ENCODE measurements around the gene POPDC2. TPM values are rescaled to one million over a fixed set of nuclear protein-coding genes. Genes with fewer than 3 reads are reported as not detected.

Gene POPDC2
- total RNA-seq, 1 experiment from 2014 or later, result 0.77 TPM

GRCh38 chr3:119619094-119619493 lies 41.3 kb downstream of the POPDC2 start:
- H3K36me3 ChIP-seq (ENCODE audit: control insufficient read depth, insufficient read depth, low read length), result no peaks in the 10 kb centered on the region
- H3K4me1 ChIP-seq, result no peaks in the 10 kb centered on the region
- H3K27me3 Mint-ChIP-seq (ENCODE audit: insufficient read depth, unreplicated experiment), result peaks cover 4% of the 10 kb centered on the region
- H3K9me3 ChIP-seq, result no peaks in the 10 kb centered on the region
- H3K4me3 ChIP-seq (ENCODE audit: low read depth, low read length), result no peak overlapping the region
- H3K27ac Mint-ChIP-seq (ENCODE audit: unreplicated experiment), result no peak overlapping the region
- DNase-seq, result no peak
- no TSS peak for BruUV-seq (replicated peaks)
- POLR2A ChIA-PET, result no interaction called here
- H3K36me3 Mint-ChIP-seq (ENCODE audit: insufficient read depth, unreplicated experiment), result no peaks in the 10 kb centered on the region
- H3K9me3 Mint-ChIP-seq (ENCODE audit: unreplicated experiment), result no peaks in the 10 kb centered on the region
- intact Hi-C loops (cut with micrococcal nuclease; ENCODE audit: unreplicated experiment), result loop anchor here (5.0 kb wide), 1 partner anchor 58 kb away; the partner anchor contains the start of gene COX17
- no peaks in the 10 kb centered on the region for H3K27me3 ChIP-seq (replicated peaks; ENCODE audit: control insufficient read depth, insufficient read depth, low read length)
- H3K4me1 Mint-ChIP-seq (ENCODE audit: low read depth, unreplicated experiment), result no peaks in the 10 kb centered on the region
- no peak for TF ChIP-seq CTCF (IDR thresholded peaks at IDR 0.05; ENCODE audit: insufficient read depth in 1 of 2, low read depth in 1 of 2, low read length in 1 of 2, severe bottlenecking in 1 of 2, unreplicated experiment in 1 of 2)
- CTCF ChIA-PET, result no interaction called here
- H3K4me3 Mint-ChIP-seq (ENCODE audit: unreplicated experiment), result no peak overlapping the region

GRCh38 chr3:119616056-119616455 lies 44.3 kb downstream of the POPDC2 start:
- intact Hi-C loops (cut with micrococcal nuclease; ENCODE audit: unreplicated experiment), result loop anchor here (5.0 kb wide), 1 partner anchor 61 kb away; the partner anchor contains the start of gene COX17
- CTCF ChIA-PET, result interaction anchor here (0.5 kb wide), 1 partner anchor 56 kb away, joined by 3 read pairs; no protein-coding TSS in a partner anchor

GRCh38 chr3:119613872-119614271 lies 46.5 kb downstream of the POPDC2 start:
- no peak overlapping the region for H3K4me3 Mint-ChIP-seq (ENCODE audit: unreplicated experiment)
- POLR2A ChIA-PET, result no interaction called here
- H3K4me1 ChIP-seq, result no peaks in the 10 kb centered on the region
- H3K4me3 ChIP-seq (ENCODE audit: low read depth, low read length), result no peak overlapping the region
- H3K36me3 ChIP-seq (ENCODE audit: control insufficient read depth, insufficient read depth, low read length), result no peaks in the 10 kb centered on the region
- no TSS peak for BruUV-seq (replicated peaks)
- CTCF ChIA-PET, result no interaction called here
- H3K4me1 Mint-ChIP-seq (ENCODE audit: low read depth, unreplicated experiment), result peaks cover 7% of the 10 kb centered on the region
- no peaks in the 10 kb centered on the region for H3K9me3 ChIP-seq
- no peak overlapping the region for H3K27ac Mint-ChIP-seq (ENCODE audit: unreplicated experiment)
- no peak for DNase-seq
- H3K36me3 Mint-ChIP-seq (ENCODE audit: insufficient read depth, unreplicated experiment), result no peaks in the 10 kb centered on the region
- TF ChIP-seq CTCF (IDR thresholded peaks at IDR 0.05; ENCODE audit: insufficient read depth in 1 of 2, low read depth in 1 of 2, low read length in 1 of 2, severe bottlenecking in 1 of 2, unreplicated experiment in 1 of 2), result no peak
- H3K27me3 ChIP-seq (replicated peaks; ENCODE audit: control insufficient read depth, insufficient read depth, low read length), result no peaks in the 10 kb centered on the region
- H3K27me3 Mint-ChIP-seq (ENCODE audit: insufficient read depth, unreplicated experiment), result peaks cover 4% of the 10 kb centered on the region
- H3K9me3 Mint-ChIP-seq (ENCODE audit: unreplicated experiment), result no peaks in the 10 kb centered on the region
- intact Hi-C loops (cut with micrococcal nuclease; ENCODE audit: unreplicated experiment), result no loop called here

More at GRCh38 chr3:119616056-119616455, 44.3 kb downstream of the POPDC2 start:
- TF ChIP-seq CTCF (IDR thresholded peaks at IDR 0.05; ENCODE audit: insufficient read depth in 1 of 2, low read depth in 1 of 2, low read length in 1 of 2, severe bottlenecking in 1 of 2, unreplicated experiment in 1 of 2), result no peak
- no peak overlapping the region for H3K27ac Mint-ChIP-seq (ENCODE audit: unreplicated experiment)
- H3K36me3 Mint-ChIP-seq (ENCODE audit: insufficient read depth, unreplicated experiment), result no peaks in the 10 kb centered on the region
- no peaks in the 10 kb centered on the region for H3K4me1 Mint-ChIP-seq (ENCODE audit: low read depth, unreplicated experiment)
- Histone ChIP-seq H3K27me3 (replicated peaks; ENCODE audit: control insufficient read depth, insufficient read depth, low read length) (no peaks in the 10 kb centered on the region), H3K4me1 (no peaks in the 10 kb centered on the region), H3K4me3 (ENCODE audit: low read depth, low read length) (no peak overlapping the region), H3K36me3 (ENCODE audit: control insufficient read depth, insufficient read depth, low read length) (no peaks in the 10 kb centered on the region), H3K9me3 (no peaks in the 10 kb centered on the region)
- H3K27me3 Mint-ChIP-seq (ENCODE audit: insufficient read depth, unreplicated experiment), result peaks cover 4% of the 10 kb centered on the region
- no TSS peak for BruUV-seq (replicated peaks)
- no peak for DNase-seq
- no peaks in the 10 kb centered on the region for H3K9me3 Mint-ChIP-seq (ENCODE audit: unreplicated experiment)
- POLR2A ChIA-PET, result no interaction called here
- H3K4me3 Mint-ChIP-seq (ENCODE audit: unreplicated experiment), result no peak overlapping the region
